BE2C (cell line): ENCODE results near the gene ANGPT4.

Experiments used
- DNase-seq: peaks from one replicate; pipeline ENCODE4 v3.0.0-alpha.2; 2020
- H3K27me3 ChIP-seq: fragments of 250-450 bp; sonication (Bioruptor Pico); 2 replicates; pipeline ENCODE4 v1.5.1; 2020; ENCODE audit warnings: mild to moderate bottlenecking
- H3K36me3 ChIP-seq: fragments of 250-450 bp; sonication (Bioruptor Pico); 2 replicates; pipeline ENCODE4 v1.5.1; 2020; ENCODE audit warnings: mild to moderate bottlenecking
- H3K4me1 ChIP-seq: fragments of 250-450 bp; sonication (Bioruptor Pico); 2 replicates; pipeline ENCODE4 v1.5.1; 2020
- H3K4me3 ChIP-seq: 2 replicates; pipeline ENCODE4 v1.5.1; 2011; ENCODE audit warnings: low read depth, low read length
- H3K9me3 ChIP-seq: fragments of 250-450 bp; sonication (Bioruptor Pico); 2 replicates; pipeline ENCODE4 v1.5.1; 2020
- TF ChIP-seq, protein P1 (sequence below): IDR thresholded peaks from 2 replicates; pipeline ENCODE4 v1.5.1; 2012; ENCODE audit warnings: mild to moderate bottlenecking, low read depth, low read length

Gene ANGPT4

DNA sequence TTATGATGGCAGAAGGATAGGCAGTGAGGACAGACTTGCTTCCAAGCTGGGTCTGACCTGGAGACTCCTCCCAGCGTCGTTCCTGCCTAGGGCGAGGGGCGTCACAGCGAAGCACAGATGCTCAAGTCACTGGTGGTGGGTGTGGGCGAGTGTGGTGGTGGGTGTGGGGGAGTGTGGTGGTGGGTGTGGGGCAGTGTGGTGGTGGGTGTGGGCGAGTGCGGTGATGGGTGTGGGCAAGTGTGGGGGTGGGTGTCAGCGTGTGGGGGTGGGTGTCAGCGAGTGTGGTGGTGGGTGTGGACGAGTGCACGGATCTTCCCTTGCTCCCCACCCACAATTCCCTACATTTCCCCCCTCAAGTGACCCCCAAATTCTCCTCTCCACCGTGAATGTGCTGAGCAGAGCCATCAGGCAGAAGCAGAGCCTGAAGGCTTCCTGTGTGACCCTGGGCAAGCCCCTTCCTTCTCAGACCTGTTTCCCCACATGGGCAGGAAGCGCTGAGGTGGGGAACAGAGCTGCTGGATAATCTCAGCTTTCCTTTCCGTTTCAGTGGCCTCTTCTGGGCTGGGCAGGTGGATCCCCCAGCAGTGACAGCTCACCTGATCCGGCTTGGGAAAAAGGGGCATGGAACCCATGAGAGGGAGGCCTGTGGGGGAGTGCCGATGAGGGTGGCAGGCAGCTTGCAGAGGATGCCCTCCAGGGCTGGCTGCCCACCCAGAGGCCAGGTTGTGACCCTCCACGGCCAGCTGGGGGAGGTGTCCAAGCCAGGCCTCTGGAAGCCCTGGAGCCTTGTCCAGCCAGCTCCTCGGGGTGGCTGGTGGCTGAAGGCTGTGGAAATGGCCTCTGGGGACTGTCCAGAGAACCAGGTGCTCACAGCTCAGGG is 43.0 kb upstream of the ANGPT4 start:
- no peak overlapping the region for H3K4me3 ChIP-seq
- no peaks in the 10 kb centered on the region for H3K36me3 ChIP-seq
- no peaks in the 10 kb centered on the region for H3K27me3 ChIP-seq
- TF ChIP-seq, protein P1, sequence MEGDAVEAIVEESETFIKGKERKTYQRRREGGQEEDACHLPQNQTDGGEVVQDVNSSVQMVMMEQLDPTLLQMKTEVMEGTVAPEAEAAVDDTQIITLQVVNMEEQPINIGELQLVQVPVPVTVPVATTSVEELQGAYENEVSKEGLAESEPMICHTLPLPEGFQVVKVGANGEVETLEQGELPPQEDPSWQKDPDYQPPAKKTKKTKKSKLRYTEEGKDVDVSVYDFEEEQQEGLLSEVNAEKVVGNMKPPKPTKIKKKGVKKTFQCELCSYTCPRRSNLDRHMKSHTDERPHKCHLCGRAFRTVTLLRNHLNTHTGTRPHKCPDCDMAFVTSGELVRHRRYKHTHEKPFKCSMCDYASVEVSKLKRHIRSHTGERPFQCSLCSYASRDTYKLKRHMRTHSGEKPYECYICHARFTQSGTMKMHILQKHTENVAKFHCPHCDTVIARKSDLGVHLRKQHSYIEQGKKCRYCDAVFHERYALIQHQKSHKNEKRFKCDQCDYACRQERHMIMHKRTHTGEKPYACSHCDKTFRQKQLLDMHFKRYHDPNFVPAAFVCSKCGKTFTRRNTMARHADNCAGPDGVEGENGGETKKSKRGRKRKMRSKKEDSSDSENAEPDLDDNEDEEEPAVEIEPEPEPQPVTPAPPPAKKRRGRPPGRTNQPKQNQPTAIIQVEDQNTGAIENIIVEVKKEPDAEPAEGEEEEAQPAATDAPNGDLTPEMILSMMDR: no peak
- H3K9me3 ChIP-seq: no peaks in the 10 kb centered on the region
- no peaks in the 10 kb centered on the region for H3K4me1 ChIP-seq
- no peak for DNase-seq

DNA sequence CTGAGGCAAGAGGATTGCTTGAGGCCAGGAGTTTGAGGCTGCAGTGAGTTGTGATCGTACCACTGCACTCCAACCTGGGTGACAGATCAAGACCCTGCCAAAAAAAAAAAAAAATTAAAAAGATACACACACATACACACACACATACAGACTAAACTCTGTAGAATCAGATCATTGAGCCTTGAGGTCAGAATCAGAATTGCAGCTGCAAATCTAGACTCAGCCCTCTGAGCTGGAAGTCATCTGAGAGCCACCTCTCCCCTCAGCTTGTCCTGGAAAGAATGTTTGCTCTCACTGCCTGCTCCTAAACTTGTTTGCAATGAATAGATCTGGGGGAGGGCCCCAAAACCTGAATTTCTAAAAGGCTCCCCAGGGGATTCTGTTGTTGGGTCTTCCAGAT is 41.4 kb upstream of the ANGPT4 start:
- DNase-seq: no peak

DNA sequence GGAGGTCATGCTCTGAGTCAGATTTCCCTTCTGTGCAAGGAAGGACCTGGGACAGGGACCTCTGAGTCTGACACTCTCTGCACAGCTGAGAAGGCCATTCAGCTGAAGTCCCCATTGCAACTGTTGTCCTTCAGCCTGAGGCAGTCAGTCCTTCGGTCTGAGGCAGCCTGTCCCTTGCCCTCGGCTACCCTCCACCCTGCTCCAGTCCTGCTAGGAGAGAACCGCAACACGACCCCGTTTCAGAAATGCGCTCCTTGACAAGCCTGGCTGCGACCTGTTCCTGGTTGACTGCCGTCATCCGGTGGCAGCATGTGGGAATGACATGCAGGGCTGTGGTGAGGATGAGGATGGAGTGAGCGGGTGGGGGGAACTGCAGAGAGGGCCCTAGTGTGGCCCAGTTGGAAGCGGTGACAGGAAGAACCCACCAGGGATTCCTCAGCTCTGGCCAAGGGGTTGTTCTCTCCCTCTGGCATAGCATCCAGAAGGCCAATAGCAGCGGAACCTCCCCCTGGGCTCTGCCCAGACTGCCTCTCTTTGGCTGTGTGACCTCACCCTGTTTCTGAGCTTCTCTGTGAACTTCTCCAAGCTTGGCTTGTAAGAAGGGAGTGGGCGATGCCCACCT is 40.3 kb upstream of the ANGPT4 start:
- H3K9me3 ChIP-seq: no peaks in the 10 kb centered on the region
- no peak overlapping the region for H3K4me3 ChIP-seq
- TF ChIP-seq, protein P1: peak; percentile 83
- peaks cover 7% of the 10 kb centered on the region; the same call in 1 of the 2 replicates for H3K27me3 ChIP-seq
- no peaks in the 10 kb centered on the region for H3K4me1 ChIP-seq
- no peaks in the 10 kb centered on the region for H3K36me3 ChIP-seq
- DNase-seq: peak; percentile 62

More for the DNA sequence above, 41.4 kb upstream of the ANGPT4 start:
- peaks cover 7% of the 10 kb centered on the region; the same call in 1 of the 2 replicates for H3K27me3 ChIP-seq
- TF ChIP-seq, protein P1: 0 out of 2 replicates have a peak, but pooled peaks have one; percentile 6
- H3K36me3 ChIP-seq: no peaks in the 10 kb centered on the region
- H3K4me1 ChIP-seq: no peaks in the 10 kb centered on the region
- no peaks in the 10 kb centered on the region for H3K9me3 ChIP-seq
- no peak overlapping the region for H3K4me3 ChIP-seq

DNA sequence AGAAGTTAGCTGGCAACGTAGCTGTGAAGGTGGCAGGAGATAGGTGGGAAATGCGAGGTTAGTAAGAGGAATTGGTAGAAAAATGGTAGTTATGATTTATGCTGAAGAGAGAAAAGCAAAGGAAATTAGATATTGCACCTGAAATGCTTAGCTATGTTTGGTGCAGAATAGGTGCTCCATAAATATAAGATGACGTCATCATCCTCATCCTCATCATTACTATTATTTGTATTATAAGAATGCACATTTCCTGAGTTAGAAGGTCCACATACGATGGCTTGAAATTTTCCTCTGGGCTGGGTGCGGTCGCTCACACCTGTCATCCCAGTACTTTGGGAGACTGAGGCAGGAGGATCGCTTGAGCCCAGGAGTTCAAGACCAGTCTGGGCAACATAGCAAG is 39.5 kb upstream of the ANGPT4 start:
- Histone ChIP-seq H3K27me3 (peaks cover 7% of the 10 kb centered on the region; the same call in 1 of the 2 replicates), H3K36me3 (no peaks in the 10 kb centered on the region), H3K4me1 (no peaks in the 10 kb centered on the region), H3K4me3 (no peak overlapping the region), H3K9me3 (no peaks in the 10 kb centered on the region)
- DNase-seq: no peak
- TF ChIP-seq, protein P1: no peak

DNA sequence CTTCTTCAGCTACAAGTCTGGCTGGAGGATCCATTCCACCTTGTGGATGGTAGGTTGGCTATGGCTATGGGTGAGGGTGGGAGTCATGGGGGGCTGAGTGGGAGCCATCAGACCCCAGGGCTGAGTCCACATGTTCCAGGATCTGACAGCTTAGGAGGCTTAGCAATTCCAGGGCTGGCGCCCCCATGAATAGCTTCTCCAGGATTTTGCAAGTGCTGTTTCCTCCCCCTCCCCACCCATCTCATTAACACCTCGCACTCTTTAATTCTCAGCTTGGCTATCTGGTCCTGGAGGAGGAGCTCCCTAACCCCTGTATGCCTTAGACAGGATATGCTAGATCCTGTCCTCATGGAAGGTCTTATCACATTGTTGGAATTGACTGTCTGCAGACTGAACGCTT is 39.0 kb upstream of the ANGPT4 start:
- TF ChIP-seq, protein P1: no peak

More for the DNA sequence above, 39.0 kb upstream of the ANGPT4 start:
- DNase-seq: no peak
- H3K9me3 ChIP-seq: no peaks in the 10 kb centered on the region
- H3K4me3 ChIP-seq: no peak overlapping the region
- H3K27me3 ChIP-seq: peaks cover 7% of the 10 kb centered on the region; the same call in 1 of the 2 replicates
- H3K4me1 ChIP-seq: no peaks in the 10 kb centered on the region
- no peaks in the 10 kb centered on the region for H3K36me3 ChIP-seq
